ENCODE data around the gene TMEM131.

The TMEM131 gene

DNA sequence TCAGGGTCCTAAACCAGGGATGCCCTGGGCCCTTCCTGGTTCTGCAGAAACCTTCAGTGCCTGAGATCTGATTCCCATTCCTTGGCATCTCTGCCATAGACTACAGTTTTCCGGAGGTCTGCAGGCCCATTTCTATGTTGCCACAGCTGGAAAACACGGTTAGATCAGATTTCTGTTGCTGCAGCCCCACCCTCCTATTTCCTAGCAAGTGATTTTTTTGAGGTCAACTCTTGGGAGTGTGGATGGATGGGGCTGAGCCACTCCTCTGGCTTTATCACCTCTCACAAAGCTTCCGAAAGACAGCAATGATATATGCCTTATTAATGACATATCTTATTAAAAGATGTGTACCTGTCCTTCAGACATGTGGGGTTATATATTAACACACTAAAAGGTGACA, 226.0 kb downstream of the TMEM131 start:
- CTCF ChIA-PET, result interaction anchor here (1.2 to 5.1 kb wide), 3 partner anchors 9 to 28 kb away, joined by 3 to 26 read pairs (median 3); no protein-coding TSS in a partner anchor
- DNase-seq (ENCODE audit: extremely low spot score), result no peak
- TF ChIP-seq, protein P1, sequence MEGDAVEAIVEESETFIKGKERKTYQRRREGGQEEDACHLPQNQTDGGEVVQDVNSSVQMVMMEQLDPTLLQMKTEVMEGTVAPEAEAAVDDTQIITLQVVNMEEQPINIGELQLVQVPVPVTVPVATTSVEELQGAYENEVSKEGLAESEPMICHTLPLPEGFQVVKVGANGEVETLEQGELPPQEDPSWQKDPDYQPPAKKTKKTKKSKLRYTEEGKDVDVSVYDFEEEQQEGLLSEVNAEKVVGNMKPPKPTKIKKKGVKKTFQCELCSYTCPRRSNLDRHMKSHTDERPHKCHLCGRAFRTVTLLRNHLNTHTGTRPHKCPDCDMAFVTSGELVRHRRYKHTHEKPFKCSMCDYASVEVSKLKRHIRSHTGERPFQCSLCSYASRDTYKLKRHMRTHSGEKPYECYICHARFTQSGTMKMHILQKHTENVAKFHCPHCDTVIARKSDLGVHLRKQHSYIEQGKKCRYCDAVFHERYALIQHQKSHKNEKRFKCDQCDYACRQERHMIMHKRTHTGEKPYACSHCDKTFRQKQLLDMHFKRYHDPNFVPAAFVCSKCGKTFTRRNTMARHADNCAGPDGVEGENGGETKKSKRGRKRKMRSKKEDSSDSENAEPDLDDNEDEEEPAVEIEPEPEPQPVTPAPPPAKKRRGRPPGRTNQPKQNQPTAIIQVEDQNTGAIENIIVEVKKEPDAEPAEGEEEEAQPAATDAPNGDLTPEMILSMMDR (IDR thresholded peaks at IDR 0.05; ENCODE audit: control extremely low read depth, extremely low read depth, low read depth, missing control alignments), result no peak
- POLR2A ChIA-PET, result no interaction called here

DNA sequence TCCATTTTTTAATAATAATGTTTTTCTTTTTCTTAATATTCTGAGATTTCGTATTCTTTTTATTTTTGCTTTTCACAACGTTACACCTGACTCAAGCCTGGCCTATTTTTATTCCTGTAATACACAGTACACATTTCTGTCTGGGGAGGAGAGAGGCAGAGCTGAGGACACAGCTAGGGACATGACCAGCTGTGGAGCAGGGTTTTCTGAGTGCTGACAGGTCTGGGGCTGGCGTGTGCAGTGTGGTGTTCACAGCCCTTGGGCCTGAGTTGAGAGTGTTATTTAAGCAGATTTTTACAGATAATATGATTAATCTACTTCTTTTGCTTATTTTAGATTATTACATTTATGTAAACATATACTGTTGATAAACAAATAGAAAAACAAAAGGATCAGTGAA, 226.4 kb downstream of the TMEM131 start:
- no peak for DNase-seq (ENCODE audit: extremely low spot score)
- TF ChIP-seq, protein P1 (IDR thresholded peaks at IDR 0.05; ENCODE audit: control extremely low read depth, extremely low read depth, low read depth, missing control alignments), result no peak
- ChIA-PET POLR2A (no interaction called here), CTCF (interaction anchor here (0.8 to 5.1 kb wide), 4 partner anchors 9 to 38 kb away, joined by 3 to 26 read pairs (median 3); no protein-coding TSS in a partner anchor)

DNA sequence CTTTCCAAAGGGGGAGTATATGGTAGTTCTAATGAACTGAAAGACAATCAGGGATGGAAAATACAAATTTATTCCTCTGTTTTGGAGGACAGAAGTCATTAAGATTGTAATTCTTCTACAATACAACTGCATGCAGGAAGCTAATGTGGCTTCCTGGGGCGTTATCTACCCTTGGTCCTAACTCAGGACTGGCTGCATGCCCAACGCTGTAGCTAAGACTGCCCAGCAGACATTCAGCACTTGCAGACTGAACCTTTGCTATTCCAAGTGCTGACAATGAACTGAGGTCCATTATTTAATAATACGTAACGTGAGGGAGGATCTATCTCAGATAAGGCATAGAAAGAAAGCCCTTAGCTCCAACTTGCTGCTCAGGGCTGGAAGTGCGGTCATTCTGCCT, 229.2 kb downstream of the TMEM131 start:
- CTCF ChIA-PET, result interaction anchor here (1.9 to 5.1 kb wide), 5 partner anchors 11 to 176 kb away, joined by 5 to 26 read pairs (median 8); no protein-coding TSS in a partner anchor
- POLR2A ChIA-PET, result no interaction called here
- TF ChIP-seq, protein P1 (IDR thresholded peaks at IDR 0.05; ENCODE audit: control extremely low read depth, extremely low read depth, low read depth, missing control alignments), result no peak
- no peak for DNase-seq (ENCODE audit: extremely low spot score)

DNA sequence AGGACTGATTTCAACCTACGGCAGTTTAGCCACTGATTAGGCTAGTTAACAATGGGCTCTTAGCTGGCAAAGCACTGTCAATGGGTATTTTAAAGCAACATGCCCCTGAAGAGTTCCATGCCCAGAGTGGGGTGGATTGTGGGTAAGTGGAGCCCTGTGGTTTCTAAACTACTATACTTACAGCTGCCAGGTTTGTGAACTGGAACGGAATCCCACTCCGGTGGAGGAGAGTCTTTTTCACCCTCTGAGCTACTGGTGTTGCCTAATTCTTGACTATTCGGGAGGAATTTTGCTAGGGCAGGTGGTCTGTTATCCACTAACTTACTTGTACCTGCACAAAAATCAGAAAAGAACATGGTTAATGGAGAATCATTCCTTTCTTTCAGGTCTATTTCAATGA, 229.8 kb downstream of the TMEM131 start:
- TF ChIP-seq, protein P1 (IDR thresholded peaks at IDR 0.05; ENCODE audit: control extremely low read depth, extremely low read depth, low read depth, missing control alignments), result no peak
- ChIA-PET POLR2A (no interaction called here), CTCF (interaction anchor here (1.1 to 5.1 kb wide), 2 partner anchors 8 to 24 kb away, joined by 5 to 26 read pairs; no protein-coding TSS in a partner anchor)
- no peak for DNase-seq (ENCODE audit: extremely low spot score)

DNA sequence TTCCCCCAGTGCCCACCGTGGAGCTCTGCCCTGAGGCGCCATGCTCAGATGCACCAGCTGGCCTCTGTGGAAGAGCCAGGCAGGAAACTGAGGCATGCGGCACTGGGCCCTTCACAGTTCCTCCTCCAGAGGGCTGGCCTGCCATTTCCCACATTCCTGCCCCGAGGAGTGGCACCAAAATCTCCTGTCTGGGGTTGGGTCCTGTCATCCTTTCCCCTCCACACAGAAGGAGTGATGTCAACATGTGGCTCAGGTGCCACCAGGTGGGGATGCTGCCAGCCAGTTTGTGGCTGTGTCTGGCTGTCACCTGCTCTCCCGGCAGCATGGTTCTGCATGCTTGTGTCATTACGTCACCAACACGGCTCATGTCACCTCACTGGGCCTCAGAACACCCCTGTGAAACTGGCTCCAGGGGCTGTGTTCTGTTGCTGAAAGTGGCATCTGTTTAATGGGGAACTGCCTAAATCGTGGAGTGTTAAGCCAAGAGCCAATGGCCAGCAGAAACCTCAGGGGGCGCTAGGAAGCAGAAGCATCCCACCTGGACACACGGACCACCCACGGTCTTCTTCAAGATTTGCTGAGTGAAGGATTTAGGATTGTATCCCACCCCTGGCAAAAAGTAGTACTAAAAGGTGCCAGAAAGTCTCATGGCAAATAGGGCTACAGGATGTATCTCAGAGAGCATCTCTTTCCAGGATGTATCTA, 231.0 kb downstream of the TMEM131 start:
- POLR2A ChIA-PET, result no interaction called here
- CTCF ChIA-PET, result interaction anchor here (0.8 to 2.4 kb wide), 4 partner anchors 9 to 64 kb away, joined by 3 to 15 read pairs (median 4); no protein-coding TSS in a partner anchor
- no peak for DNase-seq (ENCODE audit: extremely low spot score)
- TF ChIP-seq, protein P1 (IDR thresholded peaks at IDR 0.05; ENCODE audit: control extremely low read depth, extremely low read depth, low read depth, missing control alignments), result no peak

DNA sequence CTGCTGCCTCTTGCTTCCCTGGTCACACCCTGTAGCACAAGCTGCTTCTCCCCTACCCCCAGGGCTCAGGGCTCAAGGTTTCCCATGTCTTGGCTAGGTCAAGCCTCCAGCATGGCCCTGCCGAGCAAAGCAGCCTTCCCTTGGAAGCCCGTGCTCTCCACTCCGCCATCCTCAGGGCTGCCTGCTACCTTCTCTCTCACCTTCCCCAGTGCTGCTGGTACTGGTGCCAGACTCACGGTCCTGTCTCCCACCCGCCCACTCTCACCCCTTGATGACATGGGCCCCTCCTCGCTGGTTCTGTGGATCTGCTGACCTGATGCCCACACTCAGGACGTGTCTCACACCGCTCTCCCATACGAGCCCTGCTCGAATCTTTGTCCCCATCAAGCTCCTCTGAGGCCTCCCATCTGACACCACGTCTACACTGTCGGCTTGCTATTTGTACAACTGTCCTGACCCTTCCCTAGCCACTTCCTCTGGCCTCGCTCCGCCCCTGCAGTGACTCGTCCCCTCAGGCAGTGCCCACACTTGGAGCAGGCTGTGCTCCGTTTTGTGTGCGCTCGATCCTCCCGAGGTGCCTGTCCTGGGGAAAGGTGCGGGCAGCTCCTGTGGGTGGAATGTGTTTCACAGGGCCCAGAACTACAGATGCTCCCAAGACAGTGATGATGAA, 232.4 kb downstream of the TMEM131 start:
- CTCF ChIA-PET, result interaction anchor here (1.2 to 2.4 kb wide), 7 partner anchors 9 to 622 kb away, joined by 3 to 15 read pairs (median 5); no protein-coding TSS in a partner anchor
- POLR2A ChIA-PET, result no interaction called here
- TF ChIP-seq, protein P1 (IDR thresholded peaks at IDR 0.05; ENCODE audit: control extremely low read depth, extremely low read depth, low read depth, missing control alignments), result no peak
- no peak for DNase-seq (ENCODE audit: extremely low spot score)

All from GM10248 (cell line).